AG09319 (cell line): ENCODE data around the gene VWDE.
"Not testable (repeated sequence)": the region's sequence is repeated elsewhere in the genome, so short reads cannot be mapped to it uniquely, and the experiment has no call there.

ENCODE experiments used
- DNase-seq: peaks from one replicate; pipeline ENCODE4 v3.0.0-alpha.2; 2010; ENCODE audit warnings: low read depth; ENCODE audit errors: extremely low read depth
- TF ChIP-seq, protein P1 (sequence below): IDR thresholded peaks from 2 replicates; pipeline ENCODE4 v1.5.1; 2011; ENCODE audit warnings: low read depth, mild to moderate bottlenecking, inconsistent platforms, low read length, moderate library complexity

Gene VWDE

DNA sequence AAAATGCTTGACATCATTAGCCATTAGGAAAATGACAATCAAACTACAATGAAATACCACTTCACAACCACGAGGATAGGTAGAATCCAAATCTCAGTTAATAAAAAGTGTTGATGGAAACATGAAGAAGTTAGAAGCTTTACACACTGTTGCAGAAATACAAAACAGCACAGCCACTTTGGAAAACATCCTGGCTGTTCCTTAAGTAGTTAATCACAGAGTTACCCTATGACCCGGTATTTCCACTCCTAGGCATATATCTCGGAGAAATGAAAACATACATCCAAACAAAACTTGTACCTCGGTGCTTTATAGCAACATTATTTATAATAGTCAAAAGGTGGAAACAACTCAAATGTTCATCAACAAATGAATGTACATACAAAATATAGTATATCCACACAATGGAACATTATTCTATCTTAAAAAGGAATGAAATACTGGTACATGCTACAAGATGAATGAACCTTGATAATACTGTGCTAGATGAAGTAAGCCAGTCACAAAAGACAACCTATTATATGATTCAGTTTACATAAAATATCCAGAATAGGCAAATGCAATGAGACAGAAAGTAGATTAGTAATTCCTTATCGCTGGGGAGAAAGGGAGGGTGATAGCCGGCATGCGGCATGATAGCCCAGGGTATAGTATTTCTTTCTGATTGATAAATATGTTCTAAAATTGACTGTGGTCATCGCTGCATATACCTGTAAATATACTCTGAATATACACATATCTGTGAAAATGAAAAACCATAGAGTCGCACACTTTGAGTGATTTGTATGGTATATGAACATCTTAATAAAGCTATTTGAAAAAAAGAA, 1.9 kb downstream of the VWDE start:
- TF ChIP-seq, protein P1, sequence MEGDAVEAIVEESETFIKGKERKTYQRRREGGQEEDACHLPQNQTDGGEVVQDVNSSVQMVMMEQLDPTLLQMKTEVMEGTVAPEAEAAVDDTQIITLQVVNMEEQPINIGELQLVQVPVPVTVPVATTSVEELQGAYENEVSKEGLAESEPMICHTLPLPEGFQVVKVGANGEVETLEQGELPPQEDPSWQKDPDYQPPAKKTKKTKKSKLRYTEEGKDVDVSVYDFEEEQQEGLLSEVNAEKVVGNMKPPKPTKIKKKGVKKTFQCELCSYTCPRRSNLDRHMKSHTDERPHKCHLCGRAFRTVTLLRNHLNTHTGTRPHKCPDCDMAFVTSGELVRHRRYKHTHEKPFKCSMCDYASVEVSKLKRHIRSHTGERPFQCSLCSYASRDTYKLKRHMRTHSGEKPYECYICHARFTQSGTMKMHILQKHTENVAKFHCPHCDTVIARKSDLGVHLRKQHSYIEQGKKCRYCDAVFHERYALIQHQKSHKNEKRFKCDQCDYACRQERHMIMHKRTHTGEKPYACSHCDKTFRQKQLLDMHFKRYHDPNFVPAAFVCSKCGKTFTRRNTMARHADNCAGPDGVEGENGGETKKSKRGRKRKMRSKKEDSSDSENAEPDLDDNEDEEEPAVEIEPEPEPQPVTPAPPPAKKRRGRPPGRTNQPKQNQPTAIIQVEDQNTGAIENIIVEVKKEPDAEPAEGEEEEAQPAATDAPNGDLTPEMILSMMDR, result no peak
- no peak for DNase-seq

- TF ChIP-seq, protein P1, result no peak
- no peak for DNase-seq
These were observed 5.5 kb downstream of the VWDE start for GRCh38 chr7:12398186-12398585.

- no peak for DNase-seq
These were observed 6.0 kb downstream of the VWDE start for GRCh38 chr7:12397671-12398070.

GRCh38 chr7:12396670-12397069, 7.0 kb downstream of the VWDE start:
- DNase-seq, result not testable (repeated sequence)

More at GRCh38 chr7:12397671-12398070, 6.0 kb downstream of the VWDE start:
- TF ChIP-seq, protein P1, result no peak

DNA sequence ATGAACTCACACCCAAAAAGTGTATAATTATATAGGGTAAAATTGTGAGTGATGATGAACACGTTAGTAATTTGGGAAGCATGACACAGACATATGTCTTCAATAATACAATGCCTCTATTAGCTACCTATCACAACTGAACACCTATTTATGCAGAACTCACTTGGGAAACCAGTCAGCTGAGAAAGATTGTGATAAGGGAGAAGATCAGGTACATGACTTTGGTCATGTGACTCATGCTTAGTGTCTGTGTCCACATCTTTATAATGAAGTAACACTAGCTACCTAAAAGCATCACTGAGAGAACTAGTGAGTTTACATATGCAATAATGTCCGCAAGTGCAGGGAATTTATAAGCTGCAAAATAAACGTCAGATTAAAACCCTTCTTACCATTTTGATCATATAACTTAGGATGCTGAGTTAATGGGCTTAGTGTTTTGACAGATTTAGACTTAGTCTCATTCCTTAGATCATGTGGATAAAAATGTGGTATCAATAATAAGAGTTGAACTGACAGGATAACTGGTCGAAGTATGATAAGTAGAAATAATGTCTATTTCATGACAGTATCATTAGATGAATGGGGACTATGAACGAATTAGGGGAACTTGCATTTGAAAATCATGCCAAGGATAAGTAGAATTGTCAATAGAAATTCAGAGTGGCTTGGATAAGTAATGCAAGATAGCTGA, 11.6 kb downstream of the VWDE start:
- TF ChIP-seq, protein P1, result no peak
- no peak for DNase-seq

GRCh38 chr7:12389089-12389700, 14.5 kb downstream of the VWDE start:
- DNase-seq, result peak; percentile 18
- TF ChIP-seq, protein P1, result peak; percentile 85

- TF ChIP-seq, protein P1, result no peak
- DNase-seq, result no peak
These were observed 17.3 kb downstream of the VWDE start for GRCh38 chr7:12386313-12386740.
